GM18907 (cell line): Measurements from ENCODE around the gene JAK1.
"Not testable (repeated sequence)": the region's sequence is repeated elsewhere in the genome, so short reads cannot be mapped to it uniquely, and the experiment has no call there.

ENCODE experiments used
- ATAC-seq: cut with Tn5 transposase; IDR thresholded peaks from one replicate; pipeline ENCODE4 v1.9.1; 2021; ENCODE audit warnings: mild to moderate bottlenecking, moderate library complexity; ENCODE audit not compliant: unreplicated experiment

The JAK1 gene

GRCh38 chr1:64966158-64966971, at the start of gene JAK1:
Gene JAK1, minus strand, starts transcription at chr1:64966549. Its CDS starts 80,285 bp downstream, at chr1:64886264.
- peak; percentile 83 for ATAC-seq

GRCh38 chr1:65014321-65014720, 48.0 kb upstream of the JAK1 start:
- no peak for ATAC-seq

GRCh38 chr1:65011983-65012382, 45.6 kb upstream of the JAK1 start:
- no peak for ATAC-seq

- ATAC-seq, result no peak
Observed at GRCh38 chr1:65009724-65010420, 43.5 kb upstream of the JAK1 start.

GRCh38 chr1:65009176-65009575, 42.8 kb upstream of the JAK1 start:
- no peak for ATAC-seq

GRCh38 chr1:65006806-65007205, 40.5 kb upstream of the JAK1 start:
- ATAC-seq, result no peak

GRCh38 chr1:65003316-65003664, 36.9 kb upstream of the JAK1 start:
- ATAC-seq, result peak; percentile 12

- peak; percentile 78 for ATAC-seq
Observed at GRCh38 chr1:65002508-65003315, 36.4 kb upstream of the JAK1 start.

- peak; percentile 11 for ATAC-seq
Observed at GRCh38 chr1:65002156-65002507, 35.8 kb upstream of the JAK1 start.

GRCh38 chr1:65001231-65001792, 35.0 kb upstream of the JAK1 start:
- ATAC-seq, result no peak

GRCh38 chr1:64998425-64998948, 32.1 kb upstream of the JAK1 start:
- ATAC-seq, result not testable (repeated sequence)

GRCh38 chr1:64996541-64997257, 30.4 kb upstream of the JAK1 start:
- ATAC-seq, result no peak

GRCh38 chr1:64995316-64995715, 29.0 kb upstream of the JAK1 start:
- ATAC-seq, result no peak

- peak; percentile 97 for ATAC-seq
Observed at GRCh38 chr1:64986903-64987871, 20.8 kb upstream of the JAK1 start.

GRCh38 chr1:64984737-64985136, 18.4 kb upstream of the JAK1 start:
- no peak for ATAC-seq

GRCh38 chr1:64984106-64984505, 17.8 kb upstream of the JAK1 start:
- no peak for ATAC-seq

- no peak for ATAC-seq
Observed at GRCh38 chr1:64983110-64983509, 16.8 kb upstream of the JAK1 start.

- ATAC-seq, result no peak
Observed at GRCh38 chr1:64981601-64982533, 15.5 kb upstream of the JAK1 start.
